GM19467 (cell line): ENCODE results near the gene USP53.
A peak's percentile ranks its signal among the peaks of the same experiment; 100 is the strongest.
"Not testable (repeated sequence)": the region's sequence is repeated elsewhere in the genome, so short reads cannot be mapped to it uniquely, and the experiment has no call there.

Experiments used
- ATAC-seq: cut with Tn5 transposase; IDR thresholded peaks from one replicate; pipeline ENCODE4 v1.9.1; 2021; ENCODE audit warnings: mild to moderate bottlenecking, moderate library complexity; ENCODE audit not compliant: unreplicated experiment

USP53 gene

GRCh38 chr4:119268466-119268865, 56.0 kb downstream of the USP53 start:
- ATAC-seq, result no peak

DNA sequence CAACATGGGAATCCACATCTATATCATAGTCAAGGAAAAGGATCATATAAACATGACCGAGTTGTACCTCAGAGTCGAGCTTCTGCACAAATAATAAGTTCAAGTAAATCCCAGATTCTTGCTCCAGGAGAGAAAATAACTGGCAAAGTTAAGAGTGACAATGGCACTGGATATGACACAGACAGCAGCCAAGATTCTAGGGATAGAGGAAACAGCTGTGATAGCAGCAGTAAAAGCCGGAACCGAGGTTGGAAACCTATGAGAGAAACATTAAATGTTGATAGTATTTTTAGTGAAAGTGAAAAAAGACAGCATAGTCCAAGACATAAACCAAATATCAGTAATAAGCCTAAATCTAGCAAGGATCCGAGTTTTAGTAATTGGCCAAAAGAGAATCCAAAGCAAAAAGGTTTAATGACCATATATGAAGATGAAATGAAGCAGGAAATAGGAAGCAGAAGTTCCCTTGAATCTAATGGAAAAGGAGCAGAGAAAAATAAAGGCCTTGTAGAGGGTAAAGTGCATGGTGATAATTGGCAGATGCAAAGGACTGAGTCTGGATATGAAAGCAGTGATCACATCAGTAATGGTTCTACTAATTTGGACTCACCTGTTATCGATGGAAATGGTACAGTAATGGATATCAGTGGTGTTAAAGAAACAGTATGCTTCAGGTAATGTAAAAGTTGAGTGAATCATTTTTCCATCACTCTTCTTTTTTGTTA, 59.0 kb downstream of the USP53 start:
- no peak for ATAC-seq

DNA sequence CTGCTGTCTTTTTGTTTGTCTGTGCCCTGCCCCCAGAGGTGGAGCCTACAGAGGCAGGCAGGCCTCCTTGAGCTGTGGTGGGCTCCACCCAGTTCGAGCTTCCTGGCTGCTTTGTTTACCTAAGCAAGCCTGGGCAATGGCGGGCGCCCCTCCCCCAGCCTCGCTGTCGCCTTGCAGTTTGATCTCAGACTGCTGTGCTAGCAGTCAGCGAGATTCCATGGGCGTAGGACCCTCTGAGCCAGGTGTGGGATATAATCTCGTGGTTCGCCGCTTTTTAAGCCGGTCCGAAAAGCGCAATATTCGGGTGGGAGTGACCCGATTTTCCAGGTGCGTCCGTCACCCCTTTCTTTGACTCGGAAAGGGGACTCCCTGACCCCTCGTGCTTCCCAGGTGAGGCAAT, 67.0 kb downstream of the USP53 start:
- not testable (repeated sequence) for ATAC-seq

DNA sequence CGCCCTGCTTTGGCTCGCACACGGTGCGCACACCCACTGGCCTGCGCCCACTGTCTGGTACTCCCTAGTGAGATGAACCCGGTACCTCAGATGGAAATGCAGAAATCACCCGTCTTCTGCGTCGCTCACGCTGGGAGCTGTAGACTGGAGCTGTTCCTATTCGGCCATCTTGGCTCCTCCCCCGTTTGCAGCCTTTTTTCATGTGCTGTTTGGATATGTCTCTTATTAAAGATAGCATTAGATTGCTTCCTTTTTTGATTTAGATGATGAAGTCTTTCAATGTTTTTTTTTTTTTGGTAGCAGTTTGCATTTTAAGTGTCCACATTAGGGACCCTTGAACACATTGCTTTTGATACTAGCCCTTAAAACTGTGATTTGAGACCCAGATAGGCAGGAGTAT, 67.4 kb downstream of the USP53 start:
- ATAC-seq, result not testable (repeated sequence)

GRCh38 chr4:119281393-119281792, 68.9 kb downstream of the USP53 start:
- no peak for ATAC-seq

DNA sequence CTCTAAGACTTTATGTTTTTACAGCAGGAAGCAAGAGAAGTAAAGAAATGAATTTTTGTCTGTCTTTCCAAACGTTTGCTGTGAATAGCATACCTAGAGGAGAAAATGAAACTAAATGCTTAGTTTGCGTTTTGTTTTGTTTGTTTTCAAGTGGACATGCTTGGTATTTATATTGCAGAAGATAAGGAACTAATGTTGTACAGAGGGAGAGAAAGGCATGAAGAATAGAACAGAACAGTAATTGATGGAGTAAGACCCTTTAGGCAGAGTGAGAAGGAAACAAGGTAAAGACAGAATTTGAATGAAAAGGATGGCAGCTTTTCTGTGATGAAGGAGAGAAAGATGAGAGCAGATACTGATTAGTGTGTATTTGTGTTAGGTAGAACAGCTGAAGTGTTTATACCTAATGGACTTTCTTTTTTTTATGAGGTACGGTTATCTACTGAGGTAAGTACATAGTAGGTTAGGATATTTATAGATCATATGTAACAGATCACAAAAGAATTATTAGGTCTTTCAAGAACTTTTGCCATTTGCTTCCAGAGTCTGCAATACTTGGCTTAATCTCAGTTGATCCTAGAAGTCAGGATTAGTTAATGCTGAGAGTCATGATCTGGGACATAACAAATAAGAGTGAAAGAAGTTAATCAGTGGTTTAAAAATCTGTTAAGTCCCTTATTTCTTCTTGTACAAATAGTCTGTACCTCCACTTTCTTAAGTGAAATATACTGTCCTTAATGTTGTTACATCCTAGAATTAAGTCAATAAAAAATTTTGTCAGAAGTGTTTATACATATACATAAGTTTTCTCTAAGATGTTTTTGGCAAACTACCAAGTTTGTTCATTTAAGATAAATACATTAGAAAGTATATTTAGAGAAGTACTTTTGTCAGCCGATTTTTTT, 72.6 kb downstream of the USP53 start:
- ATAC-seq, result peak; percentile 72

- no peak for ATAC-seq
Observed at GRCh38 chr4:119286377-119287002, 74.0 kb downstream of the USP53 start.

GRCh38 chr4:119289313-119289712, 76.8 kb downstream of the USP53 start:
- no peak for ATAC-seq

- no peak for ATAC-seq
Observed at GRCh38 chr4:119290598-119290997, 78.1 kb downstream of the USP53 start.

- ATAC-seq, result no peak
Observed at GRCh38 chr4:119296356-119296755, 83.8 kb downstream of the USP53 start.

- no peak for ATAC-seq
Observed at GRCh38 chr4:119297795-119298194, 85.3 kb downstream of the USP53 start.

GRCh38 chr4:119299260-119299671, 86.8 kb downstream of the USP53 start:
- no peak for ATAC-seq

GRCh38 chr4:119299741-119300100, 87.2 kb downstream of the USP53 start:
- peak; percentile 58 for ATAC-seq

DNA sequence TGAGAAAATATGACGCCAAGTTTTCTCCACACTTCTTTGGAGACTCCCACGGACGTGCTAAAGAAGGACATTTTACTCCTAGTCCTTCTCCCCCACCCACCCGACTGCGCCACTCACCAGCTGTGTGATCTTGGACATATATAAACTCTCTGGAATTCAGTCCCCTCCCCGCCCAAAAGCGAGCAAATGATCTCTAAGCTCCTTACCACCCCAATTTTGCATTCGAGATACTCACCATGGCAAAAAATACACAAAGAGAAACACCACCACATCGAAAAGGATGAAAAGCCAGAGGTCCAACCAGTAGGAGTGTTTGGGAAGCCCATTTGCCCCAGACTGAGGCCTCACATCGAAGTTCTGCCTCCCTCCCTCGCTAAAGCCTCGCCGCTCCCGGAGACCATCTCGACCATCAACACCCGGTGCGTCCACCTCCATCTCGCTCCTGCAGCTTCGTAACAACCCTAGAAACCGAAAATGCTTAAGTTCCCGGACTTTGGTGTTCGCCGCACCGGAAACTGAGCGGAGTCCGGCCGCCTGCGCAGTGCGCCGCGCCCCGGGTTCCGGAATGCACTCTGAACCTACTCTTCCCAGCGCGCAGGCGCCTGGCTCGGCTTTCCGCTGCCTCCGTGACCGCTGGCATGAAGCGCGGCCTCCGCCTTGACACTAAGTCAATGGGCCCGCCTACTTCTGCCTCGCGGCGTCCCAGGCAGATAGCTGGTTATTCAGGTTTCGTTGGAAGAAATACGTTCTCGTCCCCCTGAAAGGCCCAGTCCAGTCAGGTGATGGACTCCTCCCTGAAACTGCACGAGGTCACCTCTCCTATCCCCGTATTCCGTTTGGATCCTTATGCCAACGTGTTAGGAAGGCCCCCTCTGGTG, 87.8 kb downstream of the USP53 start:
- peak; percentile 99 for ATAC-seq

GRCh38 chr4:119302073-119302832, 89.7 kb downstream of the USP53 start:
- no peak for ATAC-seq

- ATAC-seq, result no peak
Observed at GRCh38 chr4:119303587-119304305, 91.2 kb downstream of the USP53 start.

DNA sequence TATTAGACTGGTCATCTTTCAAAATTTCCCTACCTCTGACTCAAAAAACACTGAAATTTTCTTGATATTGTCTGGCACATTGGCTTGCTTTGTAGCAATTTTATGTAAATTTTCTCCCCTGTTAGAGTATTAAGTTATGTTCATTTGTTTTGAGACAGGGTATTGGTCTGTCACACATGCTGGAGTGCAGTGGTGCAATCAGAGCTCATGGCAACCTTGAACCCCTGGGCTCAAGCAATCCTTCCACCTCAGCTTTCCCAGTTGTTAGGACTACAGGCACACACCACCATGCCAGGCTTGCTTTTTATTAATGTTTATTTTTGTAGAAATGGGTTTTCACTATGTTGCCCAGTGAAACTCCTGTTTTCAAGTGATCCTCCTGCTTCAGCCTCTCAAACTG, 91.9 kb downstream of the USP53 start:
- no peak for ATAC-seq

- ATAC-seq, result no peak
Observed at GRCh38 chr4:119307606-119308005, 95.1 kb downstream of the USP53 start.

DNA sequence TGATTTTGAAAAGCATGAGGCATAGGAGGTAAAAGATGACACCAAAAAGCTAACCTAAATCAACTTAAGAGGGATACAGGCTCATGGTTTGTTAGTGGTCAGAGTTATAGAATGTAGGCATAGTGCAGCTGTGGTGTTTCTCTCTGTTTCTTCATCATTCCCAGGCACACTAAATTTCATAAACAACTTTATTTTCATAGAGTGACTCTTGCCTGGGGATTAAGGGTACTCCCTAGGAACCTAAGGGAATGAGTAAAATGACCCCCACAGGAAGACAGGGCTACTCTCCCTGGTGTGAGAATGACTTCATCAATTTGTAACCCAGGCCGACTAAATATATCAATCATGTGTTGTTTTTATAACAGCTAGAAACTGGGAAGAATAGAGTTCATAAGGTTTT, 98.3 kb downstream of the USP53 start:
- ATAC-seq, result no peak
